ENCODE measurements around the gene MAP3K20.

Gene MAP3K20

GRCh38 chr2:173051463-173052215, 24.0 kb upstream of the MAP3K20 start:
- DNase-seq (ENCODE audit: low spot score) = no peak

DNA sequence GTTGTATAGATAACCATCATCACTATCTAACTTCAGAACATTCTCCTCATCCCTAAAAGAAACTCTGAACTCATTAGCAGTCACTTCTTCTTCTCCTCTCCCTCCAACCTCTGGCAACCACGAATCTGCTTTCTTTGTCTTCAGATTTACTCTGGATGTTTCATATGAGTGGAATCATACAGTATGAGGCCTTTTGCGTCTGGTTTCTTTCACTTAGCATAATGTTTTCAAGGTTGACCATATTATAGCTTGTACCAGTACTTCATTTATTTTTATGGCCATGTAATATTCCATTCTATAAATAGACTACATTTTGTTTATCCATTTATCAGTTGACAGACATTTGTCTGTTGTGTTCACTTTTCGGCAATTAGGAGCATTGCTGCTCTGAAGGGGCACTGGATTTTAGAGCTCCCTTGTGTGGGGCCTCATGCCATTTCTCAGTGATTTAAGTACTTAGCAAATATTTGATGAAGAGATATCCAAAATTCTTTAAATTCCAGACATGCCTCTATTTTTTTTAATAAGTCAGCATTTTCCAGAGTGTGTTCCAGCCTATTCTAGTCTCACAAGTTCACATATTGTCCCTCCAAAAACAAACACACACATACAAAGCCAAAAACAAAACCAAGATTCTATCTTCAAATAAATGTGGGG, 22.5 kb upstream of the MAP3K20 start:
- no peak for DNase-seq (ENCODE audit: low spot score)

DNA sequence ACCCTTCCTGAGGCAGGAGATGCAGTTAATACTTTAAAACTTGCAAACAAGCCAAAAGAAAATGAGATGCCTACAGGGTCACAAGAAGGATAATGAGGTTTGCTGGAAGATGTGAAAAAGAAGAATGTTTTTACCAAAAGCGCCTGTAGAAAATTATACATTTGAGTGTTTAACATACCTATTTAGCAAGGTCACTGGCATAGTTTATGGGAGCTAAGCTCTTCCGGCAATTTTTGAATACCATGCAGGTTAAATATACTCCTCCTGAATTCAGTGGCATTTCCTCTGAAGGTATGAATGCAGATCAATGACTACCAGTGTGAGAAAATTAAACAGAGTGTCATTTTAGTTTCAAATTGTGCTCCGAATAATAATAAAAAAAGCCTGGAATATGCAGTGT, 21.2 kb upstream of the MAP3K20 start:
- no peak for DNase-seq (ENCODE audit: low spot score)

DNA sequence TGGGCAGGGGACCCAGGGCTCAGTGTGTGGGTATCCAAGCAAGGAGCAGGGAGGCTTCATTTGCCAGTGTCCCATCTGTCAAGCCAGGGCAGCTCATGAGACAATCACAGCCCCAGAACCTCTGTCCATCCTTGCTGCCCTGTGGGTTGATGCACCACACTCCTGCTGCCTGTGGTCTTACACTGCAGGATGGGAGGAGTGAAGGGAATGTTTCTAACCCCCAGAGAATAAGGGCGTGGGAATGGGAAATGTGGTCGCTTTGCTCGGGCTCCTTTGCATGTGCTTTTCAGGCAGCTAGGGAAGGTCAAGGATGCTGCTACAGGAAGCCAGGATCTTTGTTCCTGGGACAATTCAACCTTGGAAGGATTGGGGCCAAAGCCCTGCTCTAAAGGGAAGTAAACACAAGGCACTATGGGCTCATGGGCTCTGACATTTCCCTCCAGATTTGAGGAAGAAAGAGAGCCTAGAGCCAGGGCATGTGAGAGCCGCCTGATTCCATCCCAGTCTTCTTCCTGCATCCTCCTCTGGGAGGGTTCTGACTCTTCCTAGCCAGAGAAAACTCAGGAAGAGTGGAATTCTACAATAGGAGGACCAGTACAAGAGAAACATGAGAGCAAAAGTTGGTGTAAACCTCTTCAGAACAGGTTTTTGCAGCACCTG, 18.8 kb upstream of the MAP3K20 start:
- DNase-seq (ENCODE audit: low spot score) = no peak

DNA sequence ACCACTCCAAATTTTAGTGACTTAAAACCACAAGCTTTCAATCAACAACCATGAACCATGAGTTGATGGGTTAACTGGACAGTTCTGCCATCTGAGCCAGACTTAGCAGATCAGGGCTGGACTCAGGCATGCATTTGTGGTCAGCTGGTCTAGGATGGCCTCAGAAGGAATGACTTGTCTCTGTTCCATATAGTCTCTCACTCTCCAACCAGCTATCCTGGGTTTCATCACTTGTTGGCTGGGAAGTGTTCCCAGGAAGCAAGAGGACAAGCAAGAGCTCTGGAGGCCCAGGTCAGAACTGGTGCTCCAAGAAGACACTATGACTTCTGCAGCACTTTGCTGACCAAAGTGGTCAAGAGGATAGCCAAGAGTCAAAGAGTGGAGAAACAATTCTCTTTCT, 17.5 kb upstream of the MAP3K20 start:
- DNase-seq (ENCODE audit: low spot score) = no peak

DNA sequence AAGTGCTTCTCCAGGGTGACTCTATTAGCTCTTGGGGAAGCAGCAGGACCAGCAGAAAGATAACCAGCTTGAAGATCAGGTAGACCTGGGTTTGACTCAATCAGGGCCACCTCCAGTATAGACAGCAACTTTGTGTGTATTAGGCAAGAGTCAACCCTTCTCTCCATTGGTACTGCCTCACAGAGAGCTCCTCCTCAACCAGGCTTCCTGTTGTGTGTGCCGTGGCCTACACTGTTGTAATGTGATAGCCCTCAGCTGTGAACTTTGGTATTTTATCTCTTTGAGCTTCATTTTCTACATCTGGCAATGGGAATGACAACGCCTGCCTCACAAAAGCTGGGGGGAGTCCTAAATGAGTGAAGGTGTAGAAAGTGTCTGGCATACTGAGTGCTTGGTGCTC, 17.0 kb upstream of the MAP3K20 start:
- no peak for DNase-seq (ENCODE audit: low spot score)

GRCh38 chr2:173059292-173059691, 16.4 kb upstream of the MAP3K20 start:
- no peak for DNase-seq (ENCODE audit: low spot score)

GRCh38 chr2:173059971-173060461, 15.6 kb upstream of the MAP3K20 start:
- DNase-seq (ENCODE audit: low spot score) = no peak

DNA sequence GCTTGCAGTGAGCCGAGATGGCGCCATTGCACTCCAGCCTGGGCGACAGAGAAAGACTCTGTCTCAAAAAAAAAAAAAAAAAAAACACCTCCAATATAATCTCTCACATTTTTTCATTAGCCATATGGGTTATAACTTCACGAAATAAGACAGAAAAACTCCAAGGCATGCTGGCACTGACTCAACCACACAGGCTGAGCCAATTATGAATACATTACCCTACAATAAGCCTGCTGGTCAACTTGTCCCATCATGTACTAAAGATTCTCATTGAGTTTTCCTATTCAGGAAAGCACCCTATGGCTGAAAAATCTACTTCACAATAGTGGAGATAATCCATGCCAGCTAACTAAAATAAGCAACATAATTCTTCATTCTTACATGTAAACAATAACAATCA, 12.8 kb upstream of the MAP3K20 start:
- DNase-seq (ENCODE audit: low spot score) = no peak

DNA sequence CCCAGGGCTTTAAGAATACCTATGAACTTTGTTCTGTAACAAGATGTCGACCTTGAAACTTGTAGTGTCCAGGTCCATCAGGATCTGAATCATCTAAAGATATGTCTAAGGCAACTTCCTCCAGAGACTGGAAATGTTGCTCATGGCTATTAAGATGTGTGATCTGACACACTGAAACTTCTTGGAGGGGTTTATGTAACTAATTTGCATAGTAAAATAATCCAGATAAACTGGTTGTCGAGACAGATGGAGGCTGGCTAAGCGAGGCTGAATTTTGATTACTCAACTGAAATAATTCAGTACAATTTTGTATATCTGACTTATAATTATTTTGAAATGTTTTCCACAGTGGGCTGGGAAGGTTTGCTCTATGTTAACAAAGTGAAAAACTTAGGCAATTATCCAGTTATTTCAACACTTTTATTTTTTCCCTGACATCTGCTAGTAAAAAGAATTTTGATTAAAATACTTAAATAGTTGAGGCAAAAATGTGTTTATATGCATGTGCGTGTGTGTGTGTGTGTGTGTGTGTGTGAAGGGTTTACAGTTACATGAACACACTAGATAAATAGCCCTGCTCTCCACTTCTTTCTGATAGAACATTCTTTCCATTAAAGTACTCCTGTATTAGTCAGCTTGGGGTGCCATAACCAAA, 11.4 kb upstream of the MAP3K20 start:
- DNase-seq (ENCODE audit: low spot score) = no peak

- no peak for DNase-seq (ENCODE audit: low spot score)
These were observed 8.6 kb upstream of the MAP3K20 start for GRCh38 chr2:173066887-173067676.

GRCh38 chr2:173075056-173075780, 428 bp upstream of the MAP3K20 start:
- no peak for DNase-seq (ENCODE audit: low spot score)

GRCh38 chr2:173076581-173077345, 1.1 kb downstream of the MAP3K20 start:
- DNase-seq (ENCODE audit: low spot score) = no peak

GRCh38 chr2:173077506-173078177, 2.0 kb downstream of the MAP3K20 start:
- no peak for DNase-seq (ENCODE audit: low spot score)

GRCh38 chr2:173079141-173079540, 3.5 kb downstream of the MAP3K20 start:
- DNase-seq (ENCODE audit: low spot score) = no peak

DNA sequence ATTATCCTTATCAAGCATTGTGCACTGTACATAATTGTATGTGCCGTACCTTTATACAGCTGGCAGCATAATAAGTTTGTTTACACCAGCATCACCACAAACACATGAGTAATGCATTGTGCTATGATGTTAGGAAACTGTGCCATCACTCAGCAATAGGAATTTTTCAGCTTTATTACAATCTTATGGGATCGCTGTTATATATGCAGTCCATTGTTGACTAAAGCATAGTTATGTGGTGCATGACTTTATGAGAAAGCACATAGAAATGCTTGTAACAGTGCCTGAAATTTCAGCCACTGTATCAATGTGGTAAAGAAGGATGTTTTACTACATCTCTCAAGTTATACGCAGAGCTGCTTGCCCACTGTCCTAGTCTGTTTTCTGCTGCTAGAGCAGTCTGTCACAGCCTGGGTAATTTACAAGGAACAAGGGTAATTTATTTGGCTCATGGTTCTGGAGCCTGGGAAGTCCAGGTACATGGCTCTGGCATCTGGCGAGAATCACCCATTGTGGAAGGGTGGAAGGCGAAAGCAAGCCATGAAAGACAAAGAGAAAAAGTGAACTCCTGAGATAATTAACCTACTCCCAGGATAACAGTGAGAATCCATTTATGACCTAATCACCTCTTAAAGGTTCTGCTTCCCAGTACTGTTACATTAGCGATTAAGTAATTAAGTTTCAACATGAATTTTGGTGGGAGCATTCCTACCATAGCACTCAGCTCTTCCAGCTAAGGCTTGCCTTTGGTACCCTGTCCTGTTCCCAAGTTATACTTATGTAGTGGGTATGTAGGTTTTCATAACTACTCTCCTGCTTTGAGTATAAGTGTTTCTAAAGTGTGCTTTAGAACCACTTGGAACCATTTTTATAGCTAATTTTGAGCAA, 4.6 kb downstream of the MAP3K20 start:
- no peak for DNase-seq (ENCODE audit: low spot score)

GRCh38 chr2:173086518-173087213, 11.0 kb downstream of the MAP3K20 start:
- no peak for DNase-seq (ENCODE audit: low spot score)

GRCh38 chr2:173087214-173087581, 11.6 kb downstream of the MAP3K20 start:
- no peak for DNase-seq (ENCODE audit: low spot score)
